ENCODE data around the gene MYCL. TPM values are rescaled to one million over a fixed set of nuclear protein-coding genes. Genes with fewer than 3 reads are reported as not detected.

MYCL gene
- total and polyA plus RNA-seq, 2 of the 13 experiments (the other 11 are each of a cell fraction or from before 2014, with no cell fraction given) = 0.31 to 1.7 TPM

DNA sequence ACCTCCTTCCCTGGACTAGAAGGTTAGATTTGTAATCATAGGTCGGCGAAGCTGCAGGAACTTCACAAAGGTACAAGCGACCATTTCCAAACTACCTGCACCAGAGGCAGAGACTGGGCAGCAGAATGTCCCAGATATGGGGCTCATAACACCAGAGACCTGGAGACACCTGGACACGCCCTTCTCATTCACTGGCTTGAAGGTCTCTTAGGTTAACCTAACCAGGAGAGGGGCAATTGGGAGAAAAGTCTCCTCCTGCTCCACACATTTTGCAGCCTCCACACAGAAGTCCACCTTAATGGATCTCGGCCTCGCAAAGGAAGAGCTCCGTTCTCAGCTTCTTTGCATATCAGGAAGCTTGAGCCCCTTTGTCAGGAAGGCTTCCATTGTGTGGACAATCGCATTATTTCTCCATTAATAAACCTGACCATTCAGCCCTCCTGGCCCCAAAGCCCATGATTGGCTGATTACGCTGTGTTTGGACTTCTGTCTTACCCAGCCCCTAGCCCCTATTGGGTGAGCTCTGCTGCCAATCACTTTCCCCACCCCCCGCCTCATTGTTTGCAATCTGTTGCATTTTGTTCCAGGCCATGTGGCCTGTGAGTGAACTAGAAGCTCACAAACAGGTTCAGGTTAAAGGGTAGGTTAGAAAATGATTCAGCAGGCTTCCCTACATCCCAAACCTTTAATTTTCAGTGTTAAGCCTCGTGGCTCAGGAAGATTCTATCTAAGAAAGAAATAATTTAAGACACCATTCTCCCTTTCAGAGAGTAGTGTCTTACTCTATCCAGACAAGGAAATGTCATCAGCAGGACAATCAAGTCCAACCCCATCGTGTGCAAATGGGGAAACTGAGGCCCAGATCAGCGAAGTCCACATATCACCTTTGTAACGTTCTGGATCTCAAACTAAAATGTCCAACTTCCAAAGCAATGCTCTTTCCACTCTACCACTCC, 2.8 kb downstream of the MYCL start (continued):
- TF ChIP-seq MLLT10 (CRISPR knock-in tag; IDR thresholded peaks at IDR 0.05) (no peak), ZNF225 (CRISPR knock-in tag; IDR thresholded peaks at IDR 0.05) (no peak), ZFX (CRISPR knock-in tag; IDR thresholded peaks at IDR 0.05; ENCODE audit: low read depth) (no peak), FOSL2 (CRISPR knock-in tag; IDR thresholded peaks at IDR 0.05) (0 out of 2 replicates have a peak, but pooled peaks have one; percentile 10), HES4 (CRISPR knock-in tag; IDR thresholded peaks at IDR 0.05; ENCODE audit: borderline replicate concordance) (no peak), MZF1 (CRISPR knock-in tag; IDR thresholded peaks at IDR 0.05; ENCODE audit: borderline replicate concordance) (no peak), ZNF136 (CRISPR knock-in tag; IDR thresholded peaks at IDR 0.05; ENCODE audit: low read depth) (no peak), ZNF234 (CRISPR knock-in tag; conservative IDR thresholded peaks at IDR 0.05) (no peak), ZFYVE20 (CRISPR knock-in tag; IDR thresholded peaks at IDR 0.05; ENCODE audit: borderline replicate concordance, low read depth) (no peak), TARDBP (CRISPR knock-in tag; IDR thresholded peaks at IDR 0.05) (no peak), RARA (CRISPR knock-in tag; IDR thresholded peaks at IDR 0.05) (0 out of 2 replicates have a peak, but pooled peaks have one; percentile 33), ISL2 (CRISPR knock-in tag; IDR thresholded peaks at IDR 0.05) (no peak), ZFAT (CRISPR knock-in tag; conservative IDR thresholded peaks at IDR 0.05) (no peak), KLF13 (CRISPR knock-in tag; IDR thresholded peaks at IDR 0.05) (no peak), ZFP41 (CRISPR knock-in tag; IDR thresholded peaks at IDR 0.05; ENCODE audit: borderline replicate concordance) (no peak), SOX5 (CRISPR knock-in tag; IDR thresholded peaks at IDR 0.05; ENCODE audit: borderline replicate concordance) (peak; percentile 60; the same call in 1 of the 2 replicates), ATF7-NPFF (CRISPR knock-in tag; IDR thresholded peaks at IDR 0.05; ENCODE audit: low read depth) (no peak), ZNF737 (CRISPR knock-in tag; IDR thresholded peaks at IDR 0.05; ENCODE audit: borderline replicate concordance) (no peak), REL (CRISPR knock-in tag; conservative IDR thresholded peaks at IDR 0.05) (no peak), GABPA (IDR thresholded peaks at IDR 0.05; ENCODE audit: low read depth, low read length) (no peak), GABPA (CRISPR knock-in tag; IDR thresholded peaks at IDR 0.05; ENCODE audit: low read depth) (peak; percentile 26; the same call in 1 of the 2 replicates), BHLHE40 (IDR thresholded peaks at IDR 0.05; ENCODE audit: low read length) (no peak), SATB2 (CRISPR knock-in tag; IDR thresholded peaks at IDR 0.05) (no peak), PLSCR1 (CRISPR knock-in tag; IDR thresholded peaks at IDR 0.05; ENCODE audit: borderline replicate concordance) (no peak), ZNF350 (CRISPR knock-in tag; IDR thresholded peaks at IDR 0.05; ENCODE audit: borderline replicate concordance, low read depth) (peak; percentile 28; the same call in 1 of the 2 replicates), HNRNPLL (IDR thresholded peaks at IDR 0.05; ENCODE audit: low read depth, low read length, poor library complexity, severe bottlenecking) (no peak), ZBTB46 (CRISPR knock-in tag; IDR thresholded peaks at IDR 0.05; ENCODE audit: borderline replicate concordance) (no peak), AHR (CRISPR knock-in tag; IDR thresholded peaks at IDR 0.05) (no peak)
- TF ChIP-seq, protein P1, sequence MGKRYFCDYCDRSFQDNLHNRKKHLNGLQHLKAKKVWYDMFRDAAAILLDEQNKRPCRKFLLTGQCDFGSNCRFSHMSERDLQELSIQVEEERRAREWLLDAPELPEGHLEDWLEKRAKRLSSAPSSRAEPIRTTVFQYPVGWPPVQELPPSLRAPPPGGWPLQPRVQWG (CRISPR knock-in tag; IDR thresholded peaks at IDR 0.05; ENCODE audit: borderline replicate concordance, low read depth) = no peak
